Stimulated activated CD4-positive, alpha-beta T cell treated with anti-CD3 and anti-CD28 coated beads, Interleukin-12 subunit alpha, Interleukin-12 subunit beta, amount 100 ng/mL, for 24 hours (primary cell): ENCODE measurements around the gene MTMR6.
"Not testable (repeated sequence)": the region's sequence is repeated elsewhere in the genome, so short reads cannot be mapped to it uniquely, and the experiment has no call there.

ENCODE experiments used
- DNase-seq, 2 experiments: peaks; one replicate each; pipeline ENCODE4 v3.0.0-alpha.2; 2020; ENCODE audit warnings: low read depth in 2 of 2

The MTMR6 gene

GRCh38 chr13:25286969-25287961, at the start of gene MTMR6:
Gene MTMR6, minus strand, starts transcription at chr13:25287488. Its CDS starts 241 bp downstream, at chr13:25287247.
- peak; percentile 89 to 95 for DNase-seq

- DNase-seq: no peak
Observed at GRCh38 chr13:25335856-25336255, 48.6 kb upstream of the MTMR6 start.

- DNase-seq: no peak
Observed at GRCh38 chr13:25330541-25330940, 43.3 kb upstream of the MTMR6 start.

- DNase-seq: no peak
Observed at GRCh38 chr13:25329706-25330105, 42.4 kb upstream of the MTMR6 start.

- no peak for DNase-seq
Observed at GRCh38 chr13:25324100-25324499, 36.8 kb upstream of the MTMR6 start.

GRCh38 chr13:25319771-25320170, 32.5 kb upstream of the MTMR6 start:
- DNase-seq: no peak

GRCh38 chr13:25318946-25319345, 31.7 kb upstream of the MTMR6 start:
- DNase-seq: not testable (repeated sequence)

- DNase-seq: no peak
Observed at GRCh38 chr13:25310891-25311290, 23.6 kb upstream of the MTMR6 start.

- no peak for DNase-seq
Observed at GRCh38 chr13:25306671-25307464, 19.6 kb upstream of the MTMR6 start.

- no peak for DNase-seq
Observed at GRCh38 chr13:25302121-25302520, 14.8 kb upstream of the MTMR6 start.

- peak; percentile 90 to 91 for DNase-seq
Observed at GRCh38 chr13:25301347-25302113, 14.2 kb upstream of the MTMR6 start, which contains the start of gene NUP58. Gene NUP58, plus strand, starts transcription at chr13:25301625. Its CDS starts 149 bp downstream, at chr13:25301774.

- DNase-seq: no peak
Observed at GRCh38 chr13:25300861-25301346, 13.6 kb upstream of the MTMR6 start.

- DNase-seq: no peak
Observed at GRCh38 chr13:25295701-25296100, 8.4 kb upstream of the MTMR6 start.

- no peak for DNase-seq
Observed at GRCh38 chr13:25295228-25295627, 7.9 kb upstream of the MTMR6 start.

- no peak for DNase-seq
Observed at GRCh38 chr13:25292301-25292700, 5.0 kb upstream of the MTMR6 start.

- no peak for DNase-seq
Observed at GRCh38 chr13:25291691-25292090, 4.4 kb upstream of the MTMR6 start.

GRCh38 chr13:25288966-25289365, 1.7 kb upstream of the MTMR6 start:
- no peak for DNase-seq

GRCh38 chr13:25286308-25286968, 850 bp downstream of the MTMR6 start:
- DNase-seq: no peak

GRCh38 chr13:25281935-25282332, 5.4 kb downstream of the MTMR6 start:
- no peak for DNase-seq

GRCh38 chr13:25281193-25281934, 5.9 kb downstream of the MTMR6 start:
- DNase-seq: no peak
